ENCODE data around the gene ERVFRD-1.
"Not testable (repeated sequence)": the region's sequence is repeated elsewhere in the genome, so short reads cannot be mapped to it uniquely, and the experiment has no call there.

Gene ERVFRD-1

DNA sequence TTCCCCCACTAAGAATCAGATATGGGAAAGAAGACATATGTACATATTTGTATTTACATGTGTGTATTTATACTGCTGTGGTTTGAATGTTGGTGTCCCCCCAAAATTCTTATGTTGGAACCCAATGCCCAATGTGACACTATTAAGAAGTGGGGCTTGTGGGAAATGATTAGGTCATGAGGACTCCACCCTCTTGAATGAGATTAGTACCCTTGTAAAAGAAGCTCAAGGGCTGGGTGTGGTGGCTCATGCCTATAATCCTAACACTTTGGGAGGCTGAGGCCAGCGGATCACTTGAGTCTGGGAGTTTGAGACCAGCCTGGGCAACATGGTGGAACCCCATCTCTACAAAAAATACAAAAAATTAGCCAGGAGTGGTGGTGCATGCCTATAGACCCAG, 21.8 kb downstream of the ERVFRD-1 start:
- DNase-seq (ENCODE audit: low spot score) = no peak
- no peak overlapping the region for H3K27ac ChIP-seq
- TF ChIP-seq, protein P1, sequence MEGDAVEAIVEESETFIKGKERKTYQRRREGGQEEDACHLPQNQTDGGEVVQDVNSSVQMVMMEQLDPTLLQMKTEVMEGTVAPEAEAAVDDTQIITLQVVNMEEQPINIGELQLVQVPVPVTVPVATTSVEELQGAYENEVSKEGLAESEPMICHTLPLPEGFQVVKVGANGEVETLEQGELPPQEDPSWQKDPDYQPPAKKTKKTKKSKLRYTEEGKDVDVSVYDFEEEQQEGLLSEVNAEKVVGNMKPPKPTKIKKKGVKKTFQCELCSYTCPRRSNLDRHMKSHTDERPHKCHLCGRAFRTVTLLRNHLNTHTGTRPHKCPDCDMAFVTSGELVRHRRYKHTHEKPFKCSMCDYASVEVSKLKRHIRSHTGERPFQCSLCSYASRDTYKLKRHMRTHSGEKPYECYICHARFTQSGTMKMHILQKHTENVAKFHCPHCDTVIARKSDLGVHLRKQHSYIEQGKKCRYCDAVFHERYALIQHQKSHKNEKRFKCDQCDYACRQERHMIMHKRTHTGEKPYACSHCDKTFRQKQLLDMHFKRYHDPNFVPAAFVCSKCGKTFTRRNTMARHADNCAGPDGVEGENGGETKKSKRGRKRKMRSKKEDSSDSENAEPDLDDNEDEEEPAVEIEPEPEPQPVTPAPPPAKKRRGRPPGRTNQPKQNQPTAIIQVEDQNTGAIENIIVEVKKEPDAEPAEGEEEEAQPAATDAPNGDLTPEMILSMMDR (IDR thresholded peaks at IDR 0.05) = no peak

DNA sequence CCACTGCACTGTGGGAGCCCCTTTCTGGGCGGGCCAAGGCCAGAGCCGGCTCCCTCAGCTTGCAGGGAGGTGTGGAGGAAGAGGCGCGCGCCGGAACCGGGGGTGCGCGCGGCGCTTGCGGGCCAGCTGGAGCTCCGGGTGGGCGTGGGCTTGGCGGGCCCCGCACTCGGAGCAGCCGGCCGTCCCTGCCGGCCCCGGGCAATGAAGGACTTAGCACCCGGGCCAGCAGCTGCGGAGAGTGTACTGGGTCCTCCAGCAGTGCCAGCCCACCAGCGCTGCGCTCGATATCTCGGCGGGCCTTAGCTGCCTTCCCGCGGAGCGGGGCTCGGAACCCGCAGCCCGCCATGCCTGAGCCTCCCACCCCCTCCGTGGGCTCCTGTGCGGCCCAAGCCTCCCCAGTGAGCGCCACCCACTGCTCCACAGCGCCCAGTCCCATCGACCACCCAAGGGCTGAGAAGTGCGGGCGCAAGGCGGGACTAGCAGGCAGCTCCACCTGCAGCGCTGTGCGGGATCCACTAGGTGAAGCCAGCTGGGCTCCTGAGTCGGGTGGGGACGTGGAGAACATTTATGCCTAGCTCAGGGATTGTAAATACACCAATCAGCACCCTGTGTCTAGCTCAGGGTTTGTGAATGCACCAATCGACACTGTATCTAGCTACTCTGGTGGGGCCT, 24.2 kb downstream of the ERVFRD-1 start:
- not testable (repeated sequence) for H3K4me3 ChIP-seq; DNase-seq (ENCODE audit: low spot score); H3K27ac ChIP-seq

More for the DNA sequence above, 21.8 kb downstream of the ERVFRD-1 start:
- no peak overlapping the region for H3K4me3 ChIP-seq

DNA sequence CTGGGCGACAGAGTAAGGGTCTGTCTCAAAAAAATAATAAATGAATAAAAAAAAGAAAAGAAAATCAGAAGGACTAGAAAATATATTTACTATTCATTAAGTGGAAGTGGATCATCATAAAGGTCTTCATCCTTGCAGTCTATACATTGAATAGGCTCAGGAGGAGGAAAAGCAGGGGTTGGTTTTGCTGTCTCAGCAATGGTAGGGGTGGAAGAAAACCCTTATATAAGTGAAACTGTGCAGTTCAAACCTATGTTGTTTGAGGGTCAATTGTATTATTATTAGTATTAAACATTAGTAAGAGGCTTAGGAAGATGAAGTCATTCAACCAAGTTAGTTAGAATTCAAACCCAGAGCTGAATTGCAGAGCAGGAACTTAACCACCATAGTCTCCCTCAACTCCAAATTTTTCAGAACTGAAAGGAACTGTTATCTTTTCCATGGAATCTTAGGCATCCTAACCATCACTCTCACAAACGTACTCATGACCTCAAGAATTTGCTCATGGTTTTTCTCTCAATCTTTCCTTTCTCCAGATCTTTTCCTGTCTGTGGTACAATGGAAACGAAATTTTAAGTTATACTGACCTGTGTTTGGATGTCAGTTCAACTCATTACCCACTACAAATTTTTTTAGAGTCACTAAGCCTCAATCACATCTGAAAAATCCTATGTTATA, 25.6 kb downstream of the ERVFRD-1 start:
- Histone ChIP-seq H3K27ac (no peak overlapping the region), H3K4me3 (no peak overlapping the region)
- DNase-seq (ENCODE audit: low spot score) = no peak
- TF ChIP-seq, protein P1 (IDR thresholded peaks at IDR 0.05) = no peak

DNA sequence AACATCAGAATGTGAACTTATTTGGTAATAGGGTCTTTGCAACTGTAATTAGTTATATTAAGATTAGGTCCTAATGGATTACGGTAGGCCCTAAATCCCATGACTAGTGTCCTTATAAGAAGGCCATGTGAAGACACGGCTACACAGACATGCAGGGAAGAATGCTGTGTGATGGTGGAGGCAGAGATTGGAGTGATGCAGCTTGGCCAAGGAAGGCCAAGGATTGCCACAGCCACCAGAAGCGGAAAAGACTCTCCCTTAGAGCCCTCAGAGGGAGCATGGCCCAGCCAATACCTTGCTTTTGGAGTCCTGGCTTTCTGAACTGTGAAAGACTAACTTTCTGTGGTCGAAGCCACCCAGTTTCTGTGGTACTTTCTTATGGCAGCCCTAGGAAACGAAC, 27.6 kb downstream of the ERVFRD-1 start:
- Histone ChIP-seq H3K27ac (no peak overlapping the region), H3K4me3 (no peak overlapping the region)
- DNase-seq (ENCODE audit: low spot score) = no peak
- TF ChIP-seq, protein P1 (IDR thresholded peaks at IDR 0.05) = no peak

DNA sequence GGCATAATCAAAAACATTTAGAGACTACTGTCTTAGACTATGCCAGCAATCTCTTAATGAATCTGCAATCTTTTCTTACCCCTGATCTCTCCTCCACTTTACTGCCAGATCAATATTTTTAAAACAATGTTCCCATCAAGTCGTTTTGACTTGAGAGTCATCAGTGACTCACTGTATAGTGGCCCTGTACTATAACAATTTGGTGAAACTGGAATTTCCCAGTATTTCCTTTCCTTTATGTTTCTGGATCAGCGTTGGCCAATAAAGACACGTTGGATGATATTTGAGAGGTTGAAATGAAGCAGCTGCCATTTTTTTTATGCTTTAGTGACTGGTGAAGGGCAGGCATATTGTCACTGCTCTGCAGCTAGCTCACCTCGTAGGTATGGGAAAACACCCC, 28.0 kb downstream of the ERVFRD-1 start:
- no peak for DNase-seq (ENCODE audit: low spot score)
- H3K27ac ChIP-seq = no peak overlapping the region
- TF ChIP-seq, protein P1 (IDR thresholded peaks at IDR 0.05) = no peak
- H3K4me3 ChIP-seq = no peak overlapping the region

DNA sequence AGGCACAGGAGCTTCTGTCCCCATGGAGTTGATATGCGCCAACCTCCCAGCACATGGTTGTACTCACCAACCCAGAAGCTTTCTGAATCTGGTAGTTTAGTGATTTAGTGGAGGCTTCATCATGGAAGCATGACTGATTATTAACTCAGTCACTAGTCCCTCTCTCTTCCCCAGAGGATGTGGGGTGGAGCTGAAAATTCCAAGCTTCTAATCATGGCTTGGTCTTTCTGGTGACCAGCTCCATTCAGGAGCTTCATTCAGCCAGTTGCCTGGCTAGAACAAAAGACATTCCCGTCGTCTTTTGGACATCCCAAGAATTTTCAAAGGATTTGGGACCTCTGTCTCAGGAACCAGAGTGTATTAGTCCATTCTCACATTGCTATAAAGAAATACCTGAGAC, 31.2 kb downstream of the ERVFRD-1 start:
- Histone ChIP-seq H3K4me3 (no peak overlapping the region), H3K27ac (no peak overlapping the region)
- DNase-seq (ENCODE audit: low spot score) = no peak
- TF ChIP-seq, protein P1 (IDR thresholded peaks at IDR 0.05) = no peak

DNA sequence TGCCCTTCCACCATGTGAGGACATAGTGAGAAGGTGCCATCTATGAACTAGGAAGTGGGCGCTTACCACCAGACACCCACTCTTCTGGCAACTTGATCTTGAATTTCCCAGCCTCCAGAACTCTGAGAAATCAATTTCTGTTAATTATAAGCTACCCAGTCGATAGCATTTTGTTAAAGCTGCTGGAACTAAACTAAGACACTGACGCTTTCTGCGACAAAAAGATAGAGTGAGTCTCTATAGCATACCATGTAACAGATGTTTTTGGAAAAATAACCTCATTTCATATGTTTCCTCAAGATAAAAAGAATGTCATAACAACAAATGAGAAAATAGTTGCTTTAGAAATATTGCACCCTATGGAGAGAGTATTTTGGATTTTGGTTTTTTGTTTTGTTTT, 33.3 kb downstream of the ERVFRD-1 start:
- DNase-seq (ENCODE audit: low spot score) = no peak
- TF ChIP-seq, protein P1 (IDR thresholded peaks at IDR 0.05) = no peak
- H3K27ac ChIP-seq = no peak overlapping the region
- H3K4me3 ChIP-seq = no peak overlapping the region
